Measurements from ENCODE around the gene A4GNT.

A4GNT gene

DNA sequence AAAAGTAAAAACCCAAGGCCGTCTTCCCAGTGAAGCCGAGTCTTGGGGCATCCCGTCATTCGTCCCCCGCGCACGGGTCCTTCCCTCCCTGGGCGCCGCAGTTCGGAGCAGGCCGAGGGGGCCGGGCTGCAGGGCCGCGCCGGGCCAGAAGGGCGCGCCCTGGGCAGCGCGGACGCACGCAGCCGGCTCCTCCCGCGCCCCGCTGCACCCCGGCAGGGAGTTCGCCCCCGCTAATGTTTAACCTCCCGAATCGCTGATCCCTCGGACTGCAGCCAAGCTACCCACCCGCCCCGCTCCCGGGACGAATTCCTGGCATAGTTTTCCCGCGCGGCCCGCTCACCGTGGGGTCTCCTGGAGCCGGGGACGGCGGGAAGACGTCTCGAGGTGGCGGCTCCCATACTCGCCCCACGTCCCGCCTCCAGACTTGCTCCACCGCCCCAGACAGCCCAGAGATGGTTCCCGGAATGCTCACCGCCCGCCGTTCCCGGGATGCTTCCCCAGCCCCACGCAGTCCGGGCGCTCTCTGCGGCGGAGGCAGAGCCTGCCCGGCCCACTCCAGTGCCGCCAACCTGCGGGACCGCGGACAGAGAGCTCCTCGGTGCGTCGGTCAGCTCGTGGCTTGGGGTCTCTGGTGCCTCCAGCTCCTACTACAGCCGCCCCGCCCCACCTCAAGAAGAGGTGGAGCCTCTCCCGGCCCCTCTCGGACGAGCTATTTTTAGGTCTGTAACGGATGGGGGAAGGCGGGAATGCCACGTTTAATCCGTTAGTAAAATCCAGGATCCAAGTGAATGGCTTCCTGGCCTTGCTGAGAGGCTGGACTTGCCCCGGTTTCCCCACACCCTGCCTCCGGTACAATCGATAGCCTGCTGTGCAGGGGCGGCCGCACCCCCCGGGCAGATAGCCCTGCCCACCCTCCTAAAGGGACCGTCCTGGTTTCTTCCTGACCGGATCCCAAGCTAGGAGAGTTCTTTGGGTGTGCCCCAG lies 16.9 kb downstream of the A4GNT start, which contains the start of gene DZIP1L:
TSS of gene DZIP1L (minus strand) at position 621 of the 984 bp plus-strand sequence. CDS start 11,637 bp downstream, outside the sequence.
- Histone ChIP-seq H3K4me3 (ENCODE audit: low read length, poor library complexity, severe bottlenecking) (peak within 1 kb of the TSS; percentile 94), H3K9me3 (ENCODE audit: insufficient read depth, low read depth, low read length) (no peaks in the 10 kb centered on the region), H3K27me3 (ENCODE audit: insufficient read depth, low read length, poor library complexity, severe bottlenecking) (no peaks in the 10 kb centered on the region), H3K79me2 (ENCODE audit: insufficient read depth, low read length) (peaks cover 11% of the 10 kb centered on the region; the same call in 1 of the 2 replicates), H3K4me1 (ENCODE audit: insufficient read depth, low read length, poor library complexity, severe bottlenecking) (peaks cover 12% of the 10 kb centered on the region), H3K9ac (ENCODE audit: low read depth, low read length, poor library complexity, severe bottlenecking) (peak within 1 kb of the TSS; percentile 93), H3K9me2 (replicated peaks; ENCODE audit: low read depth, low read length) (no peaks in the 10 kb centered on the region), H3K36me3 (ENCODE audit: insufficient read depth, low read length) (no peaks in the 10 kb centered on the region), H4K20me1 (ENCODE audit: insufficient read depth, low read length, poor library complexity, severe bottlenecking) (no peaks in the 10 kb centered on the region), H3K4me2 (ENCODE audit: low read depth, low read length, poor library complexity, severe bottlenecking) (peak within 1 kb of the TSS; percentile 85), H3F3A (ENCODE audit: low read depth) (no peaks in the 10 kb centered on the region; the same call in 1 of the 2 replicates), H2AFZ (ENCODE audit: low read length) (peak within 1 kb of the TSS; percentile 99)
- no peak for TF ChIP-seq EZH2phosphoT487 (IDR thresholded peaks at IDR 0.05; ENCODE audit: borderline replicate concordance)
- peak; percentile 56 for TF ChIP-seq CTCF (conservative IDR thresholded peaks at IDR 0.05; ENCODE audit: low read length)

DNA sequence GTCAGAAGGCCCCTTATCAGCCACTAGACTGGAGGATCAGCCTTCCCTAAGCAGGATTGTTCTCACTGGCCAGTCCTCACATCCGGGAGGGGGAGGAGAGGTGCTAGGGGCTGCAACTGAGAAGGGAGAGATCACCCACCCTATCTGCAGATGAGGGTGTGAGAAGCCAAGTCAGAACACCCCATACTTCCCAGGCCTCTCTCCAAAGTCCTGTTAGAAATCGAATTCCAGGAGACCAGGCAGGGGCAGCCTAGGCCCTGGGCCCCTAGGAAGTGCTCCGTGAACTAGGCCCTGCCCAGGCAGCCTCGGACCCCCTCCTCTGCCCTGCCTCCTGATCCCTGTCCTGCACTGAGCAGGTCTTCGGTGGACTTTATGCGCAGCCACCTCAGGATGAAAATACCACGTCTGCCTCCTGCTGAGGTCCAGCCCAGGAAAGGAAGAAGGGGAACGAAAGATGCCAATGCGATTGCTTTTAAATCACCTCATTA lies 17.7 kb downstream of the A4GNT start:
- no peaks in the 10 kb centered on the region for H3K36me3 ChIP-seq (ENCODE audit: insufficient read depth, low read length)
- H3K9me3 ChIP-seq (ENCODE audit: insufficient read depth, low read depth, low read length): no peaks in the 10 kb centered on the region
- H3K9me2 ChIP-seq (replicated peaks; ENCODE audit: low read depth, low read length): no peaks in the 10 kb centered on the region
- TF ChIP-seq CTCF (conservative IDR thresholded peaks at IDR 0.05; ENCODE audit: low read length) (no peak), EZH2phosphoT487 (IDR thresholded peaks at IDR 0.05; ENCODE audit: borderline replicate concordance) (no peak)
- H3K4me1 ChIP-seq (ENCODE audit: insufficient read depth, low read length, poor library complexity, severe bottlenecking): peaks cover 12% of the 10 kb centered on the region
- peak overlapping the region; percentile 93 for H3K9ac ChIP-seq (ENCODE audit: low read depth, low read length, poor library complexity, severe bottlenecking)
- no peaks in the 10 kb centered on the region for H4K20me1 ChIP-seq (ENCODE audit: insufficient read depth, low read length, poor library complexity, severe bottlenecking)
- no peaks in the 10 kb centered on the region for H3K27me3 ChIP-seq (ENCODE audit: insufficient read depth, low read length, poor library complexity, severe bottlenecking)
- no peaks in the 10 kb centered on the region; the same call in 1 of the 2 replicates for H3F3A ChIP-seq (ENCODE audit: low read depth)
- peak overlapping the region; percentile 94 for H3K4me3 ChIP-seq (ENCODE audit: low read length, poor library complexity, severe bottlenecking)
- peak overlapping the region; percentile 99 for H2AFZ ChIP-seq (ENCODE audit: low read length)
- peak overlapping the region; percentile 85 for H3K4me2 ChIP-seq (ENCODE audit: low read depth, low read length, poor library complexity, severe bottlenecking)
- H3K79me2 ChIP-seq (ENCODE audit: insufficient read depth, low read length): peaks cover 11% of the 10 kb centered on the region; the same call in 1 of the 2 replicates

DNA sequence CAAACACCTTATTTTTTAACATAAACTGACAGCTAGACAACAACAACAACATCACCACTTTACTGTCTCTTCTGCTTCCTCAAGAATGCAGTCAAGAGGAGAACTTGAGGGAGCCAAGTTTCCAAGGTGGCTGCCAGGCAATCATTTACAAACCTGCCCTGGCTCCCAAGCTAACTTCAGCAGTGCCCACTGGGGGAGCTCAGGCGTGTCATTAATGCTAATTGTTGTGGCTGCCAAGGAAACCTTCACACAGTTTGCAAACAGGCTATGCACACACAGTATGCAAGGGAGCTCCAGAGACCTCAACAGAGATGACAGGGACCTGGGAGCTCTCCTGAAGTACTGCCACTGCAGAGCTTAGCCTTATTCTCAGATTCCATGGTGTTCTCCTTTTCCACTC lies 18.9 kb downstream of the A4GNT start:
- H3F3A ChIP-seq (ENCODE audit: low read depth): no peaks in the 10 kb centered on the region
- H3K4me1 ChIP-seq (ENCODE audit: insufficient read depth, low read length, poor library complexity, severe bottlenecking): peaks cover 12% of the 10 kb centered on the region
- no peak overlapping the region for H2AFZ ChIP-seq (ENCODE audit: low read length)
- H3K9me3 ChIP-seq (ENCODE audit: insufficient read depth, low read depth, low read length): no peaks in the 10 kb centered on the region
- peaks cover 11% of the 10 kb centered on the region; the same call in 1 of the 2 replicates for H3K79me2 ChIP-seq (ENCODE audit: insufficient read depth, low read length)
- H3K9me2 ChIP-seq (replicated peaks; ENCODE audit: low read depth, low read length): no peaks in the 10 kb centered on the region
- H3K36me3 ChIP-seq (ENCODE audit: insufficient read depth, low read length): no peaks in the 10 kb centered on the region
- H3K4me2 ChIP-seq (ENCODE audit: low read depth, low read length, poor library complexity, severe bottlenecking): peak overlapping the region; percentile 85
- H3K4me3 ChIP-seq (ENCODE audit: low read length, poor library complexity, severe bottlenecking): no peak overlapping the region
- TF ChIP-seq EZH2phosphoT487 (IDR thresholded peaks at IDR 0.05; ENCODE audit: borderline replicate concordance): no peak
- 0 out of 2 replicates have a peak, but pooled peaks have one; percentile 32 for TF ChIP-seq CTCF (conservative IDR thresholded peaks at IDR 0.05; ENCODE audit: low read length)
- no peaks in the 10 kb centered on the region for H4K20me1 ChIP-seq (ENCODE audit: insufficient read depth, low read length, poor library complexity, severe bottlenecking)
- no peaks in the 10 kb centered on the region for H3K27me3 ChIP-seq (ENCODE audit: insufficient read depth, low read length, poor library complexity, severe bottlenecking)
- H3K9ac ChIP-seq (ENCODE audit: low read depth, low read length, poor library complexity, severe bottlenecking): peak overlapping the region; percentile 32

Data from Loucy (cell line).